Neutrophil (primary cell): ENCODE measurements around the gene HNRNPA3.
A peak's percentile ranks its signal among the peaks of the same experiment; 100 is the strongest.

Experiments
- H3K27ac ChIP-seq: fragments of 200-600 bp; sonication (generic); 2 replicates; pipeline ENCODE4 v1.5.1; 2016; ENCODE audit warnings: mild to moderate bottlenecking, moderate library complexity
- H3K27me3 ChIP-seq: fragments of 200-600 bp; sonication (generic); 2 replicates; pipeline ENCODE4 v1.6.0; 2016; ENCODE audit warnings: mild to moderate bottlenecking
- H3K36me3 ChIP-seq: fragments of 200-600 bp; sonication (generic); 2 replicates; pipeline ENCODE4 v1.5.1; 2017
- H3K4me1 ChIP-seq, 2 experiments: fragments of 200-600 bp in 1 of 2; sonication (generic) in 1 of 2; 1 replicate in 1 of 2; 2 replicates in 1 of 2; pipeline versions ENCODE4 v1.5.1 to v1.6.1; 2013 to 2016; ENCODE audit warnings: low read depth in 1 of 2, low read length in 1 of 2, mild to moderate bottlenecking in 1 of 2, moderate library complexity in 1 of 2; ENCODE audit not compliant: control insufficient read depth in 1 of 2, insufficient read depth in 1 of 2
- H3K4me3 ChIP-seq, 2 experiments: fragments of 200-600 bp in 1 of 2; sonication (generic) in 1 of 2; 1 replicate in 1 of 2; 2 replicates in 1 of 2; pipeline ENCODE4 v1.5.1; 2013 to 2016; ENCODE audit warnings: low read depth in 1 of 2, low read length in 1 of 2, mild to moderate bottlenecking in 1 of 2, moderate library complexity in 1 of 2
- H3K9me3 ChIP-seq: fragments of 200-600 bp; sonication (generic); 2 replicates; pipeline ENCODE4 v1.5.1; 2016
- TF ChIP-seq, protein P1 (sequence below): fragments of 200-600 bp; sonication (generic); IDR thresholded peaks from 2 replicates; pipeline ENCODE4 v1.5.1; 2016; ENCODE audit warnings: antibody characterized with exemption

Gene HNRNPA3

DNA sequence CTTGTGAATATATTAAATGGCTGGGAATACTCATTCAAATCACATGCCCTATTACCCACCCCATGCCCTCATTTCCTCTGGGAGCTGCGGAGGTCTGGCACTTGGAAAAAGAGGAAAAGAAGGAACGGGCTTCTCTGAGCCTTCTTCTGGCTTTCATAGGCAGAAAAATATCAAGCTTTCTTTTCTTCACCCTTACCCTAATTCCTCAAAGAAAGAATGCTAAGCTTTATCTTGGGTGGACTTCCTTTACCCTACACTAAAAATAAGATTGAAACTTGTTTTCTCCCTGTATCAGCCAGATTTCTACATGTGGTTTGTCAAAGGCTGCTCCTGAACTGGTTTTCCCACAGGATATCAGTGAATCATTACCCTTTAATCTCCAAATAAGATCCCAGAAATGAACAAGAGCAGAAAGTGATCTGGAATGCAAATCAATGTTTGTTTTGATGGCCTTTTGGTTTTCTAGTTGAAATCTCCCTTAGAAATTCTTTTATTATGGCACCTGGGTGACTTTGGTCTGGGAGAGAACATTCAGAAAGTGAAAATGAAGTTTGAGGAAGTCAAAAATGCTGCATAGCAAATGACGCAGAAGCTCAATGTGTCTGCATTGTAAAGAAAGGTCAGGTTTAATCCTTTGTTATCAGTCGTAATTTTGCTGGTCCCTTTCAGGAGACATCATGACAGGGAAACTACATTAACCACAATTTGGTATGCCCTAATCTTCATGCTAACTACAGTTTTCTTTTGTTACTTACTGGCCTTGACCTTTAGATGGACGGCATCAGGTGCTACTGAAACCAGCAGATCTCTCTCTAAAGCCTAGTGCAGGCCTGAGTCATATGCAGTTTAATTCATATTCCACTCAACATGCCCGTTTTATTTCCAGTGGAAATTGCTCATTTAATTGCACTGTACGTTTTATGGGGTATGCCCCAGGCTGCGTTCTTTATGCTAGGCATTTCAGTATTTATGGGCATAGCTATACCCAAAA is 46.6 kb upstream of the HNRNPA3 start:
- Histone ChIP-seq H3K4me1 (peaks cover 22% of the 10 kb centered on the region in 2 experiments), H3K27me3 (peaks cover 11% of the 10 kb centered on the region), H3K9me3 (no peaks in the 10 kb centered on the region), H3K36me3 (no peaks in the 10 kb centered on the region), H3K27ac (peak overlapping the region; percentile 79), H3K4me3 (peak overlapping the region in 1 of 2 experiments; percentile 47)
- TF ChIP-seq, protein P1, sequence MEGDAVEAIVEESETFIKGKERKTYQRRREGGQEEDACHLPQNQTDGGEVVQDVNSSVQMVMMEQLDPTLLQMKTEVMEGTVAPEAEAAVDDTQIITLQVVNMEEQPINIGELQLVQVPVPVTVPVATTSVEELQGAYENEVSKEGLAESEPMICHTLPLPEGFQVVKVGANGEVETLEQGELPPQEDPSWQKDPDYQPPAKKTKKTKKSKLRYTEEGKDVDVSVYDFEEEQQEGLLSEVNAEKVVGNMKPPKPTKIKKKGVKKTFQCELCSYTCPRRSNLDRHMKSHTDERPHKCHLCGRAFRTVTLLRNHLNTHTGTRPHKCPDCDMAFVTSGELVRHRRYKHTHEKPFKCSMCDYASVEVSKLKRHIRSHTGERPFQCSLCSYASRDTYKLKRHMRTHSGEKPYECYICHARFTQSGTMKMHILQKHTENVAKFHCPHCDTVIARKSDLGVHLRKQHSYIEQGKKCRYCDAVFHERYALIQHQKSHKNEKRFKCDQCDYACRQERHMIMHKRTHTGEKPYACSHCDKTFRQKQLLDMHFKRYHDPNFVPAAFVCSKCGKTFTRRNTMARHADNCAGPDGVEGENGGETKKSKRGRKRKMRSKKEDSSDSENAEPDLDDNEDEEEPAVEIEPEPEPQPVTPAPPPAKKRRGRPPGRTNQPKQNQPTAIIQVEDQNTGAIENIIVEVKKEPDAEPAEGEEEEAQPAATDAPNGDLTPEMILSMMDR: no peak

DNA sequence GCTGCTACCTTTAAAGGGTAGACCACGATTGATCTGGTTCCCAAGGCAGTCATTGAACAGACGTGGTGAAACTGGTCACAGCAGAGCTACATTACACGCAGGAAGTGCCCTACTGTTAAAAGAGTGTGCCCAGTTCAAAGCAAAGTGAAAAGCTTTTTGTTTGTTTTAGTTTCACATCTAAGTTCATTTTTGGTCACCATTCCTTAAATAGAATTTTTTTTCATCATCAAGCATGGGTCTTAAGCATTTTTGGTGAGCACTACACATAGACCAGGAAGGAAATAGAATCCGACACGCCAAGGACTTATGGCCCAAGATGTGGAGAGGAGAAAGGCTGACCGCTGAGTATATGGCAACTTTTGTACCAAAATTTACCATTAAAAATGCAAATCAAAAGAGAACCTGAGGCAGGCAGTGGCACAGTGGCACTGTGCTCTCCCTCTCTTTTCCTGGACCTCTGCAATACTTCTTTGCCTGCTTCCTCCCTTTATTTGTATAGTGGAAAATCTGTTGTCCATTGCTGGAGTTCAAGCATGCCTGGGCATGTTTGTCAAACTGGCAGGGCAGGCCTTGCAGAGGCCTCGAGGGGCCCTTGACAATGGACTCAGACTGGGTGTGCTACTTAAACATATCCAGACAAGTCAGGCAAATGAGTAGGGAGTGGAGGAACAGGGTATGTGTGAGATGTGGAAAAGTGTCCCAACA is 42.6 kb upstream of the HNRNPA3 start:
- Histone ChIP-seq H3K27ac (no peak overlapping the region), H3K4me1 (peaks cover 14 to 15% of the 10 kb centered on the region in 2 experiments), H3K27me3 (no peaks in the 10 kb centered on the region), H3K9me3 (no peaks in the 10 kb centered on the region), H3K4me3 (no peak overlapping the region), H3K36me3 (no peaks in the 10 kb centered on the region)
- TF ChIP-seq, protein P1: no peak

DNA sequence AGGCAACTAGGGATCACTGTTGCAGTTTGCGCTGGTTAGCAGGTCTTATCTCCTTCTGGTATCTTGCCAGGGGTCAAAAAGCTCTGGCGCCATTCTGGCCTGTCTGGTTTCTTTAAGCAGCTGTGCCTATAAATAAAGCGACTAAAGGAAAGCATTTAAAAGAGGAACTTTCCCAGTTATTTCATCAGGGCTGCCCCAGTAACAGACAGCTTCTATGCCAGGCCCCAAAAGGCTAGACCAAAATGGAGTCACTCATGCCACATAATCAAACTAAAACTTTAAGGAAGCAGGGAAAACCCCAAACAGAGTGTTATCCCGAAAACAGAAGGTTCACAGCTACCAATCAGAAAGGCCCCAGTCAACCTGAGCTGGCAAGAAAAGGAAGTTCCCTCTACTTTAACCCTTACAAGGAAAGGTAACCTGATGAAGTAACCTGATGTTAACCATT is 41.2 kb upstream of the HNRNPA3 start:
- TF ChIP-seq, protein P1: no peak
- Histone ChIP-seq H3K9me3 (no peaks in the 10 kb centered on the region), H3K27me3 (no peaks in the 10 kb centered on the region), H3K27ac (peak overlapping the region; percentile 23), H3K4me3 (no peak overlapping the region), H3K36me3 (no peaks in the 10 kb centered on the region), H3K4me1 (peaks cover 0 to under 1% of the 10 kb centered on the region in 2 experiments)

DNA sequence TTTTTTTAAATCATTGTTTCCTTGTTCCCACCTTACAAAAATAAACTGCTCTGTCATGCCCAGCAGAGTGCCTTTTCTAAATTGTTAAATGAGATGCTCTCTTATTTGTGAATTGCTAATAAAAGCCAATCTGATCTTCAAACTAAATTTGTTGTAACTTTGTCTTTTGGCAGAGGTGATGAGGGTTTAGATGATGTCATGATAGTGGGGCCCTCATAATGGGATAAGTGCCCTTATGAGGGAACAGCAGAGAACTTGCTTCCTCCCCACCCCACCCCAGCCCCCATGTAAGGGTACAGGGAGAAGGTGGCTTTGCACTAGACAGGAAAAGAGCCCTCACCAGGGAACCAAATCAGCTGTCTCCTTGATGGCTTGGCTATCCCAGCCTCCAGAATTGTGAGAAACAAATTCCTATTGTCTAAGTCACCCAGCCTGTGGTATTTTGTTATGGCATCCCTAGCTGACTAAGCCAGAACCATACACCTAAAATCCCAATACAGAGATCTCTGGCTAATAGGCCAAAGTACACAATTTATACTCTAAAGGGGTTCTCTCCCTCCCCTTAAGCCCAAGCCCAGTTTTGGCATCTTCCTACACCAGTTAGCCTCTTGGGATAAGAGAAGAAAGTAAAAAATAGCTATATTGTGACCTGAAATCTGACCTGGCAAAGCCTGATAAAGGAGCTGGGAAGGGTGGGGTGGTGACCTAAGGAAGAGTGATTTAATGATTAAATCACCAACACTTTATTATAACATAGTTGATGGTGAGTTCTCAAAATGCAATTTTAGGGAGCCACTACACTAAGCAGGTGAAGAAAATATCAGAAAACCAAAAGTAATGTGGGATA is 40.3 kb upstream of the HNRNPA3 start:
- no peaks in the 10 kb centered on the region for H3K9me3 ChIP-seq
- TF ChIP-seq, protein P1: no peak
- no peaks in the 10 kb centered on the region for H3K4me1 ChIP-seq
- H3K36me3 ChIP-seq: no peaks in the 10 kb centered on the region
- H3K27me3 ChIP-seq: no peaks in the 10 kb centered on the region
- H3K4me3 ChIP-seq: no peak overlapping the region
- no peak overlapping the region for H3K27ac ChIP-seq

DNA sequence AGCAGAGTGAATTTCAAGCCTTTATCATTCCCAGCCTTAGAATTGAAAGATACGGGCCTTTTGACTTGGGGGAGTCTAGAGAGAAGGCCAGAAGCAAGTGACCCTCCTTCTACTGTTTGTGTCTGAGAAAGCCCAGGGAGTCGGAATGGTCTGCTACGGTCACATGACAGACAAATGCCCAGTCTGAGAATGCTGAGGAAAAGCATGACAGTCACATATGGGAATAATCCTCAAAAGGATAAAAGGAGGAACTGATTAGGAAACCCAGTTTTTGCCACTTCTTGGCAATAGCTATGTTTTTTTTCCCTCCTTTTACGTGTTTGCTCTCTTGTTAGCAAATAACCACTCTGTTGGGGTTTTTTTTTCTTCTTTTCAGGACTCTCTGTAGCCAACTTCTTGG is 38.1 kb upstream of the HNRNPA3 start:
- Histone ChIP-seq H3K9me3 (no peaks in the 10 kb centered on the region), H3K27me3 (no peaks in the 10 kb centered on the region), H3K4me3 (no peak overlapping the region), H3K27ac (no peak overlapping the region), H3K36me3 (no peaks in the 10 kb centered on the region), H3K4me1 (no peaks in the 10 kb centered on the region)
- TF ChIP-seq, protein P1: no peak
